Fibroblast of mammary gland (primary cell): ENCODE measurements around the gene PTPRK.
"Not testable (repeated sequence)": the region's sequence is repeated elsewhere in the genome, so short reads cannot be mapped to it uniquely, and the experiment has no call there.

Experiments used
- DNase-seq: peaks from one replicate; pipeline ENCODE4 v3.0.0-alpha.2; 2010; ENCODE audit warnings: low read depth
- H3K4me3 ChIP-seq: 2 replicates; pipeline ENCODE4 v1.5.1; 2011; ENCODE audit warnings: low read depth, mild to moderate bottlenecking, low read length, moderate library complexity; ENCODE audit not compliant: control insufficient read depth
- CTCF ChIP-seq: conservative IDR thresholded peaks from 2 replicates; pipeline ENCODE4 v1.5.1; 2011; ENCODE audit warnings: low read depth, low read length, inconsistent platforms; ENCODE audit not compliant: control insufficient read depth, insufficient read depth

The PTPRK gene

DNA sequence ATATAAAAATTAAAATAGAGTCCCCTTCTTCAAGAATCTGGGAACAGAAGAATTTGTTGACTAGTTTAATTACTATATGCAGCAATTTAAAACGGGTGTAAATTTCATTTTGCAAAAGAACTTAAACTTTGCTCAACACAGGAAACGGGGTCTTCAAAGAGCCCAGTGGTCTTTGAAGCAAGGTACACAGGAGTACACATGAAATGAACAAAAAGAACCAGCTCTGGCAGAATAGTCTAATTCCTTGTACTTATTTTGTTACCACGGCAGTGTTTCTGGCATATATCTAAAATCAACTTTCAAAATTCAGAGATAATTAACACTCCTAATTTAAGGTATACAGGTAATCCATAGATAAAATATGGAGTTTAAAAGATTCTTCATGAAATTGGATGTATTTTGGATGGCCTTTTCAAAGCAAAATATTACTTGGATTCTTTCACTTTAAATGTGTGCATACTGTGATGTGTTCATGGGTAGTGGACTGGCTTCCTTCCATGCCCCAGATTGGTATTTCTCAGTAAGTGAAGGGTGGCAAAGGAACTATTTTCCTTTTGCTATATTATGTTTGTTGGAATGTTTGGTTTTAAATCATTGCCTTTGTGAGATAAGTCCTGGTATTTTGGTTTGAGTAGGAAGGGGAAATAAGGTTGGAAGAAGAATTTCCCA lies 522.8 kb downstream of the PTPRK start:
- DNase-seq = no peak
- no peak for TF ChIP-seq CTCF
- no peak overlapping the region for H3K4me3 ChIP-seq

- no peak for TF ChIP-seq CTCF
- DNase-seq = no peak
- no peak overlapping the region for H3K4me3 ChIP-seq
These were observed 523.5 kb downstream of the PTPRK start for GRCh38 chr6:127996925-127997324.

GRCh38 chr6:127992144-127992543 lies 528.3 kb downstream of the PTPRK start:
- H3K4me3 ChIP-seq = no peak overlapping the region
- DNase-seq = no peak
- TF ChIP-seq CTCF = no peak

GRCh38 chr6:127990074-127990473 lies 530.3 kb downstream of the PTPRK start:
- DNase-seq = no peak
- no peak overlapping the region for H3K4me3 ChIP-seq
- TF ChIP-seq CTCF = no peak

- no peak for TF ChIP-seq CTCF
- no peak for DNase-seq
- no peak overlapping the region for H3K4me3 ChIP-seq
These were observed 539.4 kb downstream of the PTPRK start for GRCh38 chr6:127980996-127981395.

- DNase-seq = not testable (repeated sequence)
These were observed 542.2 kb downstream of the PTPRK start for GRCh38 chr6:127978185-127978584.

GRCh38 chr6:127976796-127977195 lies 543.6 kb downstream of the PTPRK start:
- H3K4me3 ChIP-seq = no peak overlapping the region
- no peak for DNase-seq
- TF ChIP-seq CTCF = no peak

More at GRCh38 chr6:127978185-127978584, 542.2 kb downstream of the PTPRK start:
- H3K4me3 ChIP-seq = not testable (repeated sequence)
